ENCODE data around the gene KCNJ13. TPM values are rescaled to one million over a fixed set of nuclear protein-coding genes. Genes with fewer than 3 reads are reported as not detected.

The KCNJ13 gene
- total RNA-seq, 1 donor from 2014 or later, result not detected

Other genes with a start within 250 kb of the KCNJ13 start
- not detected for gene CHRNG, start 236.9 kb downstream of the KCNJ13 start, total RNA-seq
- 4.5 TPM for gene TIGD1, start 226.0 kb downstream of the KCNJ13 start, total RNA-seq
- 41.0 TPM for gene EIF4E2, start 225.9 kb downstream of the KCNJ13 start, total RNA-seq
- gene EFHD1, start 143.0 kb downstream of the KCNJ13 start, total RNA-seq, result 41.9 TPM
- 97.1 TPM for gene GIGYF2, start 79.2 kb downstream of the KCNJ13 start, total RNA-seq
- gene SNORC, start 93.7 kb upstream of the KCNJ13 start, total RNA-seq, result 12.0 TPM
- 17.5 TPM for gene NGEF, start 236.7 kb upstream of the KCNJ13 start, total RNA-seq